GM18868 (cell line): ENCODE measurements around the gene SCOC.
"Not testable (repeated sequence)": the region's sequence is repeated elsewhere in the genome, so short reads cannot be mapped to it uniquely, and the experiment has no call there.

Experiments
- ATAC-seq: cut with Tn5 transposase; IDR thresholded peaks from one replicate; pipeline ENCODE4 v1.9.1; 2021; ENCODE audit warnings: mild to moderate bottlenecking, moderate library complexity; ENCODE audit not compliant: unreplicated experiment

The SCOC gene

DNA sequence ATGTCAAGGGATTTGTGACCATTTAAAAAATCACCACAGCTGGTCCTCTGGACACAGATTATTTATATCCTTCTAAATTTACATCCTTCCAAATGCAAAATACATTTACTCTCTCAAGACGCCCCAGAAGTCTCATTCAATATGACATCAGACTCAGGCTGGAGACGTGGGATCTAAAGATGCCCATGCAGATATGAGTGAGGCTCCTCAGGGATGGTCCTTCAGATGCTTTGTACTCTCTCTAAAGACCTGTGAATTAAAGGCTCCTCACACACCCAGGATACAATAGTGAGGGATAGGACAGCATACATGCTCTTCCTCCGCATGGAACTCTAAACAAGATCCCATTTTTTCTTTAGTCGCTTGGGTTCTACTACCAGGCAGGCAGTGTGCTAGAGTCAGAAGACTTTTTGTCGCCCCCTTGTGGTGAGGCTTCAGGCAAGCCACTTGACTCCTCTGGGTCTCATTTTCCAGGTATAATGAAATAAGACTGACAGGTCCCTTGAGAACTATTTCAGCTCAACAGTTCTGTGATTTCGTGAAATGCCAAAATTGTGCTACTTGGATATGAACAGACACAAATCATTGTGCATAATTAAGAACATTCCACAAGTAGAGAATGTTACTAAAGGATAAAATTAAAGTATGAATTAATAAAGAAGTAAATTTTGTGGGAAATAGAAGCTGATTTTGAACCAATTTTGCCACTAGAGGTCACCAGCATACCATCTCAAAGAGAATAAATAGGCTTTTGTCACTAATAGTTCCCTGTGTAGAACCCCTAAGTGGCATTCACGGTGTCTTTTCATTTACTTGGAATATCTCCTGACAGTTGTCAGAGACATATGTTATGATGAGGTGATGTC is 13.7 kb upstream of the SCOC start:
- peak; percentile 98 for ATAC-seq

DNA sequence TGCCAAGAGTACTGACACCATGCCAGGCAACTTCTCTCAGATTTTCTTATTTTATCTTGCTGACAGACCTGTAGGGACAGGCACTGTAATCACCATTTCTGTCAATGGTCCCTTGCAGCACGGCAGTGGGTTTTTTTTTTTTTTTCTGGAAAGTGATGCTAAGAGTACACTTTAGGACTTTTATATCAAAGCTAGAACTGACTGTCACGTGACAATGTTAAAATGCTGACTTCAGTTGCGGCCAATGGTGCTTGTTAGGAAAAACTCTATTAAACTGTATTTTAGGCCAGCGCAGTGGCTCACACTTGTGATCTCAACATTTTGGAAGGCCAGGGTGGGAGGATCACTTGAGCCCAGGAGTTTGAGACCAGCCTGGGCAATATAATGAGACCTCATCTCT is 12.3 kb upstream of the SCOC start:
- no peak for ATAC-seq

DNA sequence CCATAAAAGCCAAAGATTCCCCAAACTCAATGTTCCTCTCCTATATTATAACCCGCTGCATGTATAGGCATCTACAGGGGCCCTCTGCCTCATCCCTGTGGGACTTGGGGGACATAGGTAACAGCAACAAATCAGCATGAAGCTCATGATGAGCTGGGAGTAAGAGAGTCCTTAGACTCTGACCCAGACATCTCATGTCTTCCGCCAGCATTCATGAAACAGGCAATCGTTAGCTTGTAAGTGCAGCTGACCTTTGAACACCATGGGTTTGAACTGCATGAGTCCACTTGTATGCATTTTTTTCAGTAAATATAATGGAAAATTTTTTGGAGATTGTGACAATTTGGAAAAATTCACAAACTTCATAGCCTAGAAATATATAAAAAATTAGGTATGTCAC is 10.4 kb upstream of the SCOC start:
- ATAC-seq: no peak

DNA sequence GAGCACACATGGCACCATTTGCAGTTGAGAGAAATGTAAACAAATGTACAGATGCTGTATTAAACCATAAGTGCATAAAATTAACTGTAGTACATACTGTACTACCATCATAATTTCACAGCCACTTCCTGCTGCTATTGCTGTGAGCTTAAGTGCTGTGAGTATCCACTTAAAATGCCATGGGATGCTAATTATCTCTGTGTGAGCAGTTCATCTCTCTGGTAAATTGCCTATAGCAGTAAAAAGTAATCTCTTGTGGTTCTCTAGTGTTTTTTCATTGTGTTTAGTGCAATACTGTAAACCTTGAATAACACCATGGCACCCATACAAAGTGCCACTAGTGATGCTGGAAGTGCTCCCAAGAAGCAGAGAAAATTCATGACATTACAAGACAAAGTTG is 9.9 kb upstream of the SCOC start:
- ATAC-seq: no peak

- no peak for ATAC-seq
Measured at GRCh38 chr4:140367738-140368137, 5.7 kb upstream of the SCOC start.

GRCh38 chr4:140368686-140369085 is 4.8 kb upstream of the SCOC start:
- no peak for ATAC-seq

DNA sequence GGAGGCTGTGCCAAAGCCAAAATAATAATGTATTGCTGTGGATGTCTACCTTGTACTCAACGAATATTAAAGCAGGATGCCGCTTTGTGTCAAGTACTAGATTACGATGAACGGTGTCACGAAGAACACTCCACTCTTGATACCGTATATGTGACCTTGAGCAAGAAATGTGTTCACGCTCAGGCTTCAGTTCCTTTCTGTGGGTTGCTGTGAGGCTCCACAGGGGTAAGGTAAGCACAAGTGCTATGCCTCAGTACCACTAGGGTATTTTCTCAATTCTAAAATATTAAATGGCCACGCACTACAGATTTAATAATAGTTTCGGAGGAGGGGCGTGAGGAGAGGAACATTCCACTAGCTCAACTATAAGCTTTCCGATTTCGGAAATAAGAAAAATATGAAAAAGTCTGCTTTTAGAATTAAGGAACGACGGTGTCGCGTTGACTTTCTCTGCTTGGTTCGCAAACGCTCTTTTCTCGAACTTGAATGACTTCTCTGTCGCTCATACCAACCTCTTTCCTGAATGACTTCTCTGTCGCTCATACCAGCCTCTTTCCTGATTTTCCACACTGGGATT is 607 bp upstream of the SCOC start:
- ATAC-seq: peak; percentile 69

DNA sequence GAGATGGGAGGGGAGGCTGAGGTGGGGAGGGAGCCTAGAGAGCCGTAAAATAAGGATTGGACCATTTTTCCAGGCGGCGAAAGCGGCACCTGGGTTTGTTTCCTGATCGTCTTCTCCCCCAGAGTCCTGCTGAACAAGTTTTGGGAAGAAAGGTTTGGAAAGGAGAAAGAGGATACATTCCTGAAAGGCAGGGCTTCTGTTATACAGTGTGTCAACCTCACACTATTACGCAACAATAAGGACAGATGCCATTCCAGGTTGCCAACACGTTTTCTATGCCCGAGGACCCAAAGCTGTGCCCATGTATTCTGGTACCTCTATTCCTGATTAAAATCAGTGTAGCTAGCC is 658 bp downstream of the SCOC start:
- no peak for ATAC-seq

DNA sequence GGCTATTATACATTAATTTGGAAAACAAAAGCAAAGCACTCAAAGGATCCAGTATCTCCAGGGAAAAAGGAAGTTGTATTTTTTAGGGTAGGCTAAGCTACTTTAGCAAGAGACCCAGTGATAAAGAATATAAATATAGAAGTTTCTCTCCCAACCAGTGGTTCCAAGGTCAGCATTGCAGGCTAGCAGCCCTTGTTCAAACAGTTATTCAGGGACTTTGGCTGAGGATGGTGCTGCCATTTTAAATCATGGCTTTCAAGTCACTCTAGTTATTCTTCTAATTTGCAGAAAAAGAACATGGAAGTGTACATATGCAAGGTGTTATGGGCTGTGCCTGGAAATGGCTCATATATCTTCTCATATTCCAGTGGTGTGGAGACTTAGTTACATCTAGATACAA is 9.3 kb downstream of the SCOC start:
- no peak for ATAC-seq

DNA sequence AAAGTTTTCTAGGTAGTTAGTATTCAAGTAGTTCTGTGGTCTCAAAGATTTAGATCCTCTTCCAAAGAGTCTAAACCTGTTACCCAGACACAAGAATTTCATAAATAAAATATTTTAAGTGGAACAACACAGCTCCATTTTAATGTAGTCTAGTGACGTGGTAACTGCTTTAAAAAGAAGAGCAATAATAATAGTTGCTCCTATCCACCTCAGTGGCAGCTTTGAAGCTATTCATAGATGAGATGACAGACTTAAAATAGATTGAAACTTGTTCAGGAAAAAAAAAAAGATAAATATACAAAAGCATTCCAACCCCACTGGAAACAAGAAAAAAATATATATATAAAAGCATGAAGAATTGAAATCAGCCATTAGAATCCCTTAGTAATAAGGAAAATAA is 14.6 kb downstream of the SCOC start:
- no peak for ATAC-seq

DNA sequence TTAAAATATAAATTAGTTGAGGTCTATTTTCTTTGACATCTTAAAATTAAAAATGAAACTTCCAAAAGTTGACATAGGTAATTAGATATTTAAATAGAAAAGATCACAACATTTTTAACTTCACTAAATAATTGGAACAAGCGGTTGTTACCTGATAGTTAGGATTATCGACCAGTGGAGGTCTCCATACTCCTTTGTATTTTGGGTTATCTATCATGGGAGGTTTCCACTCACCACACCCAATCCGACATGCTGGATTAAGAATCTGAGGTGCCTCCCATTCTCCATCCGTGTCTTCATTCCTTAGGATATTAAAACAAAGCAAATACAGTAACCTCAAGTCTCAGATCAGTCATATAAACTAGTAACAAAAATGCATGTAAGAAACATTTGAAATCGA is 22.2 kb downstream of the SCOC start:
- ATAC-seq: no peak

DNA sequence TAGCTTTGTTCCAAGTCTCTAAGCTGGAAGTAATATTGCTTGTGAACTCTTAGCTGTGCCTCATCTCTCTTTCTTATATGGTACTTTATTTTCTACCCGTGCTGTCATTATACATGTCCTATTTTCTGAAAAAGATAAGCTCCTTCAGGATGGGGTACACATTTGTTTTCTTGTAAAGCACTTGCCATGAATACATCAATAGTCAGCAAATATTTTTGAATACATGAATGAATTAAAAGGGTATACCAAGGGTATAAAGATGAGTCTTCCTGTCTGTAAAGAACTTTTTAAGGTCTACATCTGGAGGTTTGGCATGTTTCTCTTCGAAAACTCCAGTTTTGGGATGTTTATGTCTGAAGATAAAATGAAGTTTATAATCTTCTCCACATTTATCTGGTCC is 26.7 kb downstream of the SCOC start:
- no peak for ATAC-seq

GRCh38 chr4:140406292-140406691 is 32.8 kb downstream of the SCOC start:
- ATAC-seq: no peak

DNA sequence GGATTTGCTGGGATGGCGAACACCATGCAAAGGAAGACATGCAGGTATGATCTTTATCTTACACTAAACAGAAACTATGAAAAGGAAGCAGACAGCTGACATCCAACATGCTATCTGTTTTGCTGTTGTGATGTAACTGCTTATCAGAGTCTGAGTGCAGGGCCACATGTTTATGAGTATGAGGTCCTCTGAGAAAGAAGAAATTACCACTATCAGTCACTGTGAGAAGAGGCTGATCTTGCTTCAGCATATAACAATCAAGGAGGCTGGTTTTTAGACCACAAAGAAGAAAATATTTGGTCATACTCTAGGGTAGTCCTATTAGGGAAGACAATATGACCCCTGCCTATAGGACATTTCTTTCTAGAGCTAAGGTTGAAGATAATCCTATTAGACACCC is 35.5 kb downstream of the SCOC start:
- ATAC-seq: no peak

- ATAC-seq: not testable (repeated sequence)
Measured at GRCh38 chr4:140413130-140413969, 39.9 kb downstream of the SCOC start.

DNA sequence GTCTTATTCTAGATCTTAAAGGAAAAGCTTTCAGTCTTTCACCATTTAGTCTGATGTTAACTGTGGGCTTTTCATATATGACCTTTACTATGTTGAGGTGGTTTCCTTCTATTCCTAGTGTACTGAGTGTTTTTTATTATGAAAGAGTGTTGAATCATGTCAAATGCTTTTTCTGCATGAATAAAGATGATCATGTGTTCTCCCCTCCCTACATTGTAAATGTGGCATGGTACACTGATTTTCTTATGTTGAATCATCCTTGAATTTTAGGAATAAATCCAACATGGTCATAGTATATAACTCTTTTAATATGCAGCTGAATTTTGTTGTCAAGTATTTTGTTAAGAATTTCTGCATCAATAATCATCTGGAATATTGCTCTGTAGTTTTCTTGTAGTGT is 49.7 kb downstream of the SCOC start:
- ATAC-seq: no peak

GRCh38 chr4:140426610-140427105 is 53.2 kb downstream of the SCOC start:
- ATAC-seq: peak; percentile 32

DNA sequence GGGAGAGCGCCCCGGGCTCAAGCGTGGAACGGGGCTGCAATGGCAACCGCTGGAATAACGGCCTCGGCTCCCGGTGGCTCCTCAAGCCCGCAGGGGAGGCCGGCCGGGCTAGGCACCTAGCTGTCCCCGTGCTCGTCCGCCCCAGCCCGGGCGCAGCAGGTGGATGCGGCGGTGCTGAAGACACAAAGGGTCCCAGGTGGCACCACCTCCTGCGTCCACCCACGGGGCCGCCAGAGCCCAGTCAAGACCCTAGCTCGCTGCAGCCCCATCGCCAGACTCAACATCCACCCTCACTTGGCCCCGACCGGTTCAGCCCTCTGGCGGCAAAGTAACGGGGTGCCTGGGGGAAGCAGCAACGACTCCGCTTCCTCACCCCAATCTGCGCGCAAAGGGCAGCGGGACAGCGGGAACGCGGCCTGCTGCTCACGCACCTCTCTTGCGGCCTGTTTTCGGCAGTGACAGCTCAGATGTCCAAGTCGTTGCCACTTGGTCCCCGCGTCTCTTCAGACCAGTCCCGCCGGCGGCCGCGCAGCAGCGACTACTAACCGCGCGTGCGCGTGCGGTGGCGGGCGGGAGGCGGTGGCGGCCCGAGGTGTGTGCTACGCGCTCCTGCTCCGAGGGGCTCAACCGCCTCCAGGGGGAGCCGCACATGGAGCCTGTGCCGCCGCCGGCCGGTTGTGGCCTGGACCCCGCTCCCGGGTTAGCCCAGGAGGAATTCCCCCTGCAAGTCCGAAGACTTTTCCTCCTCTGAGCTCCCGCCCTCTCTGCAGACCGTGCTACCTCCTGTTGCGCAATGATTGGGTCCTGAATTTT is 53.9 kb downstream of the SCOC start, which contains the start of gene CLGN:
TSS of gene CLGN (minus strand) at position 543 of the 813 bp plus-strand sequence. CDS start 14,570 bp downstream, outside the sequence.
- peak; percentile 89 for ATAC-seq

- ATAC-seq: no peak
Measured at GRCh38 chr4:140427919-140428471, 54.5 kb downstream of the SCOC start.
